Neutrophil (primary cell): ENCODE data around the gene TMEM272.

Experiments used
- H3K27ac ChIP-seq: fragments of 200-600 bp; sonication (generic); 2 replicates; pipeline ENCODE4 v1.5.1; 2016; ENCODE audit warnings: mild to moderate bottlenecking, moderate library complexity
- H3K27me3 ChIP-seq: fragments of 200-600 bp; sonication (generic); 2 replicates; pipeline ENCODE4 v1.6.0; 2016; ENCODE audit warnings: mild to moderate bottlenecking
- H3K36me3 ChIP-seq: fragments of 200-600 bp; sonication (generic); 2 replicates; pipeline ENCODE4 v1.5.1; 2017
- H3K4me1 ChIP-seq, 2 experiments: fragments of 200-600 bp in 1 of 2; sonication (generic) in 1 of 2; 1 replicate in 1 of 2; 2 replicates in 1 of 2; pipeline versions ENCODE4 v1.5.1 to v1.6.1; 2013 to 2016; ENCODE audit warnings: low read depth in 1 of 2, low read length in 1 of 2, mild to moderate bottlenecking in 1 of 2, moderate library complexity in 1 of 2; ENCODE audit not compliant: control insufficient read depth in 1 of 2, insufficient read depth in 1 of 2
- H3K4me3 ChIP-seq, 2 experiments: fragments of 200-600 bp in 1 of 2; sonication (generic) in 1 of 2; 1 replicate in 1 of 2; 2 replicates in 1 of 2; pipeline ENCODE4 v1.5.1; 2013 to 2016; ENCODE audit warnings: low read depth in 1 of 2, low read length in 1 of 2, mild to moderate bottlenecking in 1 of 2, moderate library complexity in 1 of 2
- H3K9me3 ChIP-seq: fragments of 200-600 bp; sonication (generic); 2 replicates; pipeline ENCODE4 v1.5.1; 2016
- TF ChIP-seq, protein P1 (sequence below): fragments of 200-600 bp; sonication (generic); IDR thresholded peaks from 2 replicates; pipeline ENCODE4 v1.5.1; 2016; ENCODE audit warnings: antibody characterized with exemption

TMEM272 gene

DNA sequence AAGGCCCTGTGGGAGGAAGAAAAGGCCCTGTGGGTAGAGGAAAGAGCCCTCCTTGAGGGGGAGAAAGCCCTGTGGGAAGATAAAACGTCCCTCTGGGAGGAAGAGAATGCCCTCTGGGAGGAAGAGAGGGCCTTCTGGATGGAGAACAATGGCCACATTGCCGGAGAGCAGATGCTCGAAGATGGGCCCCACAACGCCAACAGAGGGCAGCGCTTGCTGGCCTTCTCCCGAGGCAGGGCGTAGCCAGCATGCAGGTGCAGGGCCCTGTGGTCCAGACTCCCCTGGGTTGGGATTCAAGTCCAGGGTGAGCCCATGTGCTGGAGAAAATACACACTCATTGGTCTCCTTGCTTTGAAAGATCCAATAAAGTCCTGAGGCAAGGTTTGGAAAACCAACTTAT, 20.9 kb upstream of the TMEM272 start:
- H3K27me3 ChIP-seq = no peaks in the 10 kb centered on the region
- no peaks in the 10 kb centered on the region for H3K36me3 ChIP-seq
- H3K27ac ChIP-seq = no peak overlapping the region
- TF ChIP-seq, protein P1, sequence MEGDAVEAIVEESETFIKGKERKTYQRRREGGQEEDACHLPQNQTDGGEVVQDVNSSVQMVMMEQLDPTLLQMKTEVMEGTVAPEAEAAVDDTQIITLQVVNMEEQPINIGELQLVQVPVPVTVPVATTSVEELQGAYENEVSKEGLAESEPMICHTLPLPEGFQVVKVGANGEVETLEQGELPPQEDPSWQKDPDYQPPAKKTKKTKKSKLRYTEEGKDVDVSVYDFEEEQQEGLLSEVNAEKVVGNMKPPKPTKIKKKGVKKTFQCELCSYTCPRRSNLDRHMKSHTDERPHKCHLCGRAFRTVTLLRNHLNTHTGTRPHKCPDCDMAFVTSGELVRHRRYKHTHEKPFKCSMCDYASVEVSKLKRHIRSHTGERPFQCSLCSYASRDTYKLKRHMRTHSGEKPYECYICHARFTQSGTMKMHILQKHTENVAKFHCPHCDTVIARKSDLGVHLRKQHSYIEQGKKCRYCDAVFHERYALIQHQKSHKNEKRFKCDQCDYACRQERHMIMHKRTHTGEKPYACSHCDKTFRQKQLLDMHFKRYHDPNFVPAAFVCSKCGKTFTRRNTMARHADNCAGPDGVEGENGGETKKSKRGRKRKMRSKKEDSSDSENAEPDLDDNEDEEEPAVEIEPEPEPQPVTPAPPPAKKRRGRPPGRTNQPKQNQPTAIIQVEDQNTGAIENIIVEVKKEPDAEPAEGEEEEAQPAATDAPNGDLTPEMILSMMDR = no peak
- H3K9me3 ChIP-seq = no peaks in the 10 kb centered on the region
- no peak overlapping the region for H3K4me3 ChIP-seq
- H3K4me1 ChIP-seq = no peaks in the 10 kb centered on the region

DNA sequence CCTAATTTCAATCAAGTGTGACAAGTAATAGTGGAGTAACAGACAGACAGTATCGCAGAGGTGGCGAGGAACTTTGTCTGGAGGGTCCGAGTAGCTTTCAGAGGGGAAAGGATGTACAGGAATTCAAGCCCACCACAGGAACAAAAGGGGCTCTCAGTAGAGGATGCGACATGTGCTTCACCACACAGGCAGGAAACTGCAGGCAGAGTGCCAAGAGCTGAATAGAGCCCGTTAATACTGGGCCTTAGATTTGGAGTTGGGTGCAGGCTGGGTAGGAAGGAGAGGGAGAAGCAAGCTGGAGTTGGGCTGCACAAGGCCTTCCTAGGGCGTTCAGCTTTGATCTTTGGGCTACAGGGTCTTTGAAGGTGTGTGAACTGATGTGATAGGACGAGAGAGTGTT, 18.0 kb upstream of the TMEM272 start:
- no peak overlapping the region for H3K4me3 ChIP-seq
- H3K27ac ChIP-seq = no peak overlapping the region
- H3K9me3 ChIP-seq = no peaks in the 10 kb centered on the region
- no peaks in the 10 kb centered on the region for H3K27me3 ChIP-seq
- TF ChIP-seq, protein P1 = no peak
- no peaks in the 10 kb centered on the region for H3K36me3 ChIP-seq
- H3K4me1 ChIP-seq = no peaks in the 10 kb centered on the region

DNA sequence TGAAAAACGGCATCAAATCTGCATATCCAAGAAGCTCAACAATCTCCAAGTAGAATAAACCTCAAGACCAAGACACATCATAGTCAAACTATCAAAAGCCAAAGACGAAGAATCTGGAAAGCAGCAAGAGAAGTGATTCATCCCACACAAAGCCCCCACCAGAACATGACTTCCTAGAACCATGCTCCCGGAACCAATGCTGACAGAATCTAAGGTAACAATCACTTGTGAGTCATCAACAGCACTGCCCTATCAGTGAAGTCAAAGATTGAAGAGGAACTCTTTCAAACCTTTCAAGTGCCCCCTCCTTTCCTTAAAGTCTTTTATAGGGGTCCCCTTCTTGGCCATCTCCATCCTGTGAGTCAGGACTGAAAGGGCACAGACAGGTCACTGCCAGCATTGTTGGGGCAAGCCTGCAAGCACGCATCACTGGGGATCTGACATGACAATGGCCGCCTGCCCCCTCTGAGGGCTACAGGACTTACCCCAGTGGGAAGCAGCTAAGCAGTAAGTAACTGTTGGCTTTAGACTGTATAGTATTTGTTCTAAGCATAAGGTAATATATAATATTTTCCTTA, 16.8 kb upstream of the TMEM272 start, which contains the start of gene CCDC70:
CCDC70 (plus strand) TSS at position 247 of the 578 bp plus-strand sequence. CDS start 3,443 bp downstream, outside the sequence.
- Histone ChIP-seq H3K4me3 (no peak within 1 kb of the TSS), H3K27ac (no peak within 1 kb of the TSS), H3K36me3 (no peaks in the 10 kb centered on the region), H3K27me3 (no peaks in the 10 kb centered on the region), H3K9me3 (no peaks in the 10 kb centered on the region), H3K4me1 (no peaks in the 10 kb centered on the region)
- TF ChIP-seq, protein P1 = no peak

DNA sequence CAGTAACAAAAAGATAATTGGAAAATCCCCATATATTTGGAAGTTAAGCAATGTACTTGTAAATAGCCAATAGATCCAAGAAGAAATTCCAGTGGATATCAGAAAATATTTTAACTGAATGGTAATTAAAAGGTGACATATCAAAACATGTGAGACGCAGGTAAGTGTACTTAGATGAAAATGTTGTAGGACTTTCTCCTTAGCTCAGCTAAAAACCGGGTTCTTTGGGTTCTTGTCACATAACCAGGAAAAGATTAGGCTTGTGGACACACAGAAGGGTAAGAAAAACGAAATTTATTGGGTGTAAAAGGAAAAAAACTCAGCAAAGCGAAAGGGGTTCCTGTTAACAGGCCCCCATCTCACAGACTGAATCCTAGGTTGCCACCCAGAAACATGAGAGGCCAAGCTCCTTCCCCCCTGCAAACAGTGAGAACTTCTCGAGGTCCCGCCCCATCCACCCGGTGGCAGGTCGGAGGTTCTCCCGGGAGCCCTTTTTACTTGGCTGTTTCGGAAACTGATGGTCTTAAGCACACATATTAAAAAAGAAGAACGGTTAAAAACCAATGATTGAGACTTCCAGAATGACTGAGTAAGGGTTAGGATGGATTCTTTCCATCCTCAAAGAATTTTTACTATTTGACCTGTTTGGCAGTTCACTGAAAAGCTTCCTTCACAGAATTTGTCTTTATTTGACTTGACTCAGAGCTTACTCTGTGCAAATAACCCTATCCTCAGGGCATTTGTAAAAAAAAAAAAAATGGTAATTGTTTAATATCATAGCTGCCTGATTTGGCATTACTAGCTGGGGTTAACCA, 13.7 kb upstream of the TMEM272 start:
- TF ChIP-seq, protein P1 = no peak
- H3K4me3 ChIP-seq = no peak overlapping the region
- no peaks in the 10 kb centered on the region for H3K9me3 ChIP-seq
- H3K27ac ChIP-seq = no peak overlapping the region
- H3K27me3 ChIP-seq = no peaks in the 10 kb centered on the region
- no peaks in the 10 kb centered on the region for H3K4me1 ChIP-seq
- H3K36me3 ChIP-seq = no peaks in the 10 kb centered on the region

DNA sequence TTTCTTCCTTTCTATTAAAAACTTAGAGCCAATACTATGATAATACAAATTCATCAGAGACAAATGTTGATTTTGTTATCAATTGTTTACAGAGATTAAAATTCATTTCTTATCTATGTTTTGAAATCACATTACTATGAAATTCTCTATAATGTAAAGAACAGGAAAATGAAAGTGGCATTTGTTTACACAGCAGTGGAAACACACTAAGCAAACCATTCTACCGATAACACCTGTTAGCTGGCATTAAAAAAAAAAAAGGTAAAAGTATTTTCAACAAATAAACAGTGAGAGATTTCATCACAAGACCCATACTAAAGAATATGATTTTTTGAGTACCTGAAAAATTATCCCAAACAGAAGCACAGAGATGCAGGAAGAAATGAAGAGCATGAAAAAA, 12.0 kb upstream of the TMEM272 start:
- H3K27me3 ChIP-seq = no peaks in the 10 kb centered on the region
- no peak overlapping the region for H3K27ac ChIP-seq

More for the DNA sequence above, 12.0 kb upstream of the TMEM272 start:
- TF ChIP-seq, protein P1 = no peak
- no peaks in the 10 kb centered on the region for H3K36me3 ChIP-seq
- H3K4me1 ChIP-seq = no peaks in the 10 kb centered on the region
- H3K4me3 ChIP-seq = no peak overlapping the region
- no peaks in the 10 kb centered on the region for H3K9me3 ChIP-seq
